Cardiac muscle cell (in vitro differentiated cells and primary cell): ENCODE data around the gene DNLZ. TPM values are rescaled to one million over a fixed set of nuclear protein-coding genes. Genes with fewer than 3 reads are reported as not detected.
"Not testable (repeated sequence)": the region's sequence is repeated elsewhere in the genome, so short reads cannot be mapped to it uniquely, and the experiment has no call there.

ENCODE experiments used
- DNase-seq, 2 donors: peaks; one replicate each; pipeline versions ENCODE4 v3.0.0 to v3.0.0-alpha.2; 2010 to 2017; ENCODE audit warnings: low read depth in 1 of 2, low spot score in 1 of 2
- H3K27ac ChIP-seq: fragments of 200-600 bp; sonication (generic); 2 replicates; pipeline ENCODE4 v1.5.1; 2016
- H3K27me3 ChIP-seq: fragments of 200-600 bp; sonication (generic); 2 replicates; pipeline ENCODE4 v1.6.0; 2016; ENCODE audit warnings: control low read depth
- H3K36me3 ChIP-seq: fragments of 200-600 bp; sonication (generic); 2 replicates; pipeline ENCODE4 v1.5.1; 2016; ENCODE audit warnings: control low read depth
- H3K4me1 ChIP-seq: fragments of 200-600 bp; sonication (generic); 2 replicates; pipeline ENCODE4 v1.8.1; 2017; ENCODE audit warnings: low read depth, mild to moderate bottlenecking, mixed run types
- H3K4me3 ChIP-seq: fragments of 200-600 bp; sonication (generic); 2 replicates; pipeline ENCODE4 v1.5.1; 2016; ENCODE audit warnings: mild to moderate bottlenecking
- H3K9me3 ChIP-seq: fragments of 200-600 bp; sonication (generic); 2 replicates; pipeline ENCODE4 v1.5.1; 2017; ENCODE audit warnings: low read depth, mild to moderate bottlenecking, control low read depth
- polyA plus RNA-seq: library from polyadenylated mRNA; unstranded; fragments of >200 nt; fragmentation: Nextera tagmentation; extraction: Ambion mirVana; gene quantifications from 2 replicates; pipeline ENCODE4 v1.2.1, GENCODE V29; 2016
- total RNA-seq: library from RNA; depleted of rRNA; stranded (reverse); fragments of >200 nt; gene quantifications from 2 replicates; pipeline ENCODE4 v1.2.3, GENCODE V29; 2016
- TF ChIP-seq, protein P1 (sequence below): IDR thresholded peaks from 2 replicates; pipeline ENCODE4 v1.5.1; 2012; ENCODE audit warnings: low read depth, mild to moderate bottlenecking, low read length

DNLZ gene
- total and polyA plus RNA-seq, 2 experiments from 2014 or later: 28.0 to 48.2 TPM

DNA sequence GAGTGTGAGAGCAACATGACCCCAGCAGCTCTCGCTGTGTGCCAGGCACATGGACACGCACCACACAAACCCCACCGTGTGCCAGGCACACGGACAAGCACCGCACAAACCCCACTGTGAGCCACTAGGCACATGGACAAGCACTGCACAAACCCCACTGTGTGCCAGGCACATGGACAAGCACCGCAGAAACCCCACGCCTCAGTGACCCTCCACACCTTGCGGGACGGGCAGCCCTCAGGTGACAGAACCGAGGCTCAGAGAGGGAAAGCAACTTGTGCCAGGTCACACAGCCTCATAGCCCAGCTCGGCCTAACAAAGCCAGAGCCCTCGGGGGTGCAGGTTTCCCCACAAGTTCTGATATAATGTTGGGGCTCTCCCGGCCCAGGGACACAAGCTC, 38.2 kb downstream of the DNLZ start:
- Histone ChIP-seq H3K27me3 (no peaks in the 10 kb centered on the region), H3K4me3 (no peak overlapping the region), H3K27ac (no peak overlapping the region), H3K4me1 (peaks cover 41% of the 10 kb centered on the region), H3K36me3 (no peaks in the 10 kb centered on the region), H3K9me3 (no peaks in the 10 kb centered on the region)
- no peak for DNase-seq
- TF ChIP-seq, protein P1, sequence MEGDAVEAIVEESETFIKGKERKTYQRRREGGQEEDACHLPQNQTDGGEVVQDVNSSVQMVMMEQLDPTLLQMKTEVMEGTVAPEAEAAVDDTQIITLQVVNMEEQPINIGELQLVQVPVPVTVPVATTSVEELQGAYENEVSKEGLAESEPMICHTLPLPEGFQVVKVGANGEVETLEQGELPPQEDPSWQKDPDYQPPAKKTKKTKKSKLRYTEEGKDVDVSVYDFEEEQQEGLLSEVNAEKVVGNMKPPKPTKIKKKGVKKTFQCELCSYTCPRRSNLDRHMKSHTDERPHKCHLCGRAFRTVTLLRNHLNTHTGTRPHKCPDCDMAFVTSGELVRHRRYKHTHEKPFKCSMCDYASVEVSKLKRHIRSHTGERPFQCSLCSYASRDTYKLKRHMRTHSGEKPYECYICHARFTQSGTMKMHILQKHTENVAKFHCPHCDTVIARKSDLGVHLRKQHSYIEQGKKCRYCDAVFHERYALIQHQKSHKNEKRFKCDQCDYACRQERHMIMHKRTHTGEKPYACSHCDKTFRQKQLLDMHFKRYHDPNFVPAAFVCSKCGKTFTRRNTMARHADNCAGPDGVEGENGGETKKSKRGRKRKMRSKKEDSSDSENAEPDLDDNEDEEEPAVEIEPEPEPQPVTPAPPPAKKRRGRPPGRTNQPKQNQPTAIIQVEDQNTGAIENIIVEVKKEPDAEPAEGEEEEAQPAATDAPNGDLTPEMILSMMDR: no peak

DNA sequence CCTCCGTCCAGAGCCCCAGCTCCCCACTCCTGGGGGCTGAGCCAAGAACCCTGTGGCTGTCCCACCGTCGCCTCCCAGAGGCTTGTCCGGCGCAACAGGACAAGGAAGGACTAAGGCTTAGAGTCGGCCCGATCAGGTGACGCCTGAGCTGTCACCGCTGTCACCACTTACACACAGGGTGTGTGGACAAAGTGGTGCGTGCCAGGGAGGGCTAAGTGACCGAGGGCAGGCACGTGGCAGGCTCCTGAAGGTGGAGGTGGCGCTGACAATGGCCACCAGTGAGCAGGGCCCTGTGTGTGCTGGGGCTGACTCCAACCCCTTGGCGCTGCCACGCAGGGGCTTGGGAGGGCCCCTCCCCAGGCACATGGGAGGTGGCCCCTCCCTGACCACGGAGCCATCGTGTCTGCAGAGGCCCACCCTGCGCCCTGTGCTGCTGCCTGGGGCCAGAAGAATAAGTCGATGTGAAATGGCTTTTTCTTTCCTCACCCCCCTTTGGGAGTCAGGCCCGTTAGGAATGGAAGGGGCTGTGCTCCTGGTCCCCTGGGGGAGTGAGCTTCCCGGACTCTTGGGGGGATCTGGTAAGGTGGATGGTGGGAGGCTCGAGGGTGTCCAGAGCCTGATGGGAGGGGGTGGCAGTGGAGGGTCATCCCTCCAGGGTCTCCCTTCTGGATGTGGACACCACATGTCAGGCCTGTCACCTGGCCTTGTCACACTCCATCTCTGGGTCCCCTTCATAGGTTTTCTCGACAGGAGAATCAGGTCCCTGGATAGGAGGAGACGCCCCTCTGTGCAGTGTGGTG, 38.8 kb downstream of the DNLZ start:
- Histone ChIP-seq H3K4me3 (no peak overlapping the region), H3K27me3 (no peaks in the 10 kb centered on the region), H3K4me1 (peaks cover 40% of the 10 kb centered on the region), H3K27ac (no peak overlapping the region), H3K36me3 (no peaks in the 10 kb centered on the region), H3K9me3 (no peaks in the 10 kb centered on the region)
- TF ChIP-seq, protein P1: no peak
- peak in 1 of 2 donors; percentile 84 for DNase-seq

DNA sequence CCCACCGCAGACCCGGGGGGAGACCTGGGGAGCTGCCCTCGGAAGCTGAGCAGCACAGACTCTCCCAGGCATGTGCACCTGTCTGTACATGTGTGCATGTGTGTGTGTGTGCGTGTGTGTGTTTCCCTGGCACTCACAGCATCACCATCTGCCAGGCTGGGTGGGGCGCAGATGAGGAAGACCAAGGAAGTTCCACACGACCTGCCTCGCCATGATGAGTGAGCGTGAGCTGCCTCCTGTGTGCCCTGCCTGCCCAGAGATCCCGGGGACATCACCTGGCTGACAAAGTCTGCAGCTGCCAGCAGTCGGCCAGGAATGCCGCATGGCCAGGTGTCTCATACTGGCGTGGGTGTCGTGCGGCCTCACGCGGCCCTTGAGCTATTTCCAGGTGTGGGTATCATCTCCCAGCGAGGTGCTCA, 40.2 kb downstream of the DNLZ start:
- Histone ChIP-seq H3K4me3 (no peak overlapping the region), H3K36me3 (no peaks in the 10 kb centered on the region), H3K27ac (no peak overlapping the region), H3K9me3 (no peaks in the 10 kb centered on the region), H3K4me1 (peaks cover 27% of the 10 kb centered on the region), H3K27me3 (no peaks in the 10 kb centered on the region)
- TF ChIP-seq, protein P1: no peak
- DNase-seq: no peak

DNA sequence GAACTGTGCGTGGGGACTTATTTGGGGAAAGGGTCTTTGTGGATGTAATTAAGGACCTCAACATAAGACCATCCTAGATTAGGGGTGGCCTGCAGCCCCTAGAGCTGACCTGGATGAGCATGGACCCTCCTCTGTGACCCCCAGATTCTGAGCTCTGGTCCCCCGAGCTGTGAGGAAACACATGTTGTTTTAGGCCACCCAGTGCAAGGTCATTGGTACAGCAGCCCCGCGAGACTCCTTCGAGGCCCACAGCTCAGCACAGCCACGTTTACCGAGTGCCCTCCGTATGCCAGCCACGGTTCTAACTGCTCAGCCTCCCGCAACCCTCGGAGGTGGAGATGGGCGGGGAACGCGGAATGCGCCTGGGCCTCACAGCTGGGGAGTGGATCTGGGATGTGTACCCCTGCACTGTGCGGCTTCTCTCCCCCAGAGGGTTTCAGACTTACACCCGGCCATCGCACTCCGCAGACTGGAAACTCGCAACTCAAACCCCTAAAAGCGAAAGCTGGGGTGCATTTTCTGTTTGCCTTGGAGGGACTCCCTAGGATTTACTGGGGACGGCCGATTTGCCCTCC, 40.7 kb downstream of the DNLZ start:
- H3K27me3 ChIP-seq: no peaks in the 10 kb centered on the region
- no peak for DNase-seq

DNA sequence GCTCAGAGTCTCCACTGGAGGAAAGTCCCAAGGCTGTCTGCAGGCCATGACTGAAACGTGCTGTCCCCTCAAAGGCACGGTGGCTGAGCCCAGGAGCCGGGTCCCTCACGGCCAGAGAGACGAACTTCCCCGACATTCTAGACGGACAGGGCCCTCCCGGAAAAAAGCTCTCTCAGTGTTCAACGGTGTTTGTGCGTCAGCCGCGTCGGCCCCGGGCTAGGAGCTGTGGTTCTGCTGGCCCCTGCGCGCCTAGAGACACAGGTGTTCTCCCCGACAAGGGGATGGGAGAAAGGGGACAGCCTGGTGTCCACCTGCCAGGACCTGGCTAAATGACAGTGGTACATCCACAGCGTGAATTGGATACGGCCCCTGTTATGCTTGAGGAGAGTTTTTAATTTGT, 42.0 kb downstream of the DNLZ start:
- DNase-seq: no peak
- no peak overlapping the region for H3K27ac ChIP-seq
- H3K4me3 ChIP-seq: no peak overlapping the region
- no peaks in the 10 kb centered on the region for H3K9me3 ChIP-seq
- H3K27me3 ChIP-seq: no peaks in the 10 kb centered on the region
- peaks cover 16% of the 10 kb centered on the region for H3K4me1 ChIP-seq
- TF ChIP-seq, protein P1: no peak
- H3K36me3 ChIP-seq: no peaks in the 10 kb centered on the region

More for the DNA sequence above, 40.7 kb downstream of the DNLZ start:
- Histone ChIP-seq H3K27ac (no peak overlapping the region), H3K36me3 (no peaks in the 10 kb centered on the region), H3K4me3 (no peak overlapping the region), H3K4me1 (peaks cover 22% of the 10 kb centered on the region), H3K9me3 (no peaks in the 10 kb centered on the region)
- TF ChIP-seq, protein P1: no peak

DNA sequence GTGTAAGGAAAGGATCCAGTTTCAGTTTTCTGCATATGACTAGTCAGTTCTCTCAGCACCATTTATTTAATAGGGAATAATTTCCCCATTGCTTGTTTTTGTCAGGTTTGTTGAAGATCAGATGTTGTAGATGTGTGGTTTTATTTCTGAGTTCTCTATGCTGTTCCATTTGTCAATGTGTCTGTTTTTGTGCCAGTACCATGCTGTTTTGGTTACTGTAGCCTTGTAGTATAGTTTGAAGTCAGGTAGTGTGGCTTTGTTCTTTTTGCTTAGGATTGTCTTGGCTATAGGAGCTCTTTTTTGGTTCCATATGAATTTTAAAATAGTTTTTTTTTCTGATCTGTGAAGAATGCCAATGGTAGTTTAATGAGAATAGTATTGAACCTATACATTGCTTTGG, 42.6 kb downstream of the DNLZ start:
- H3K27ac ChIP-seq, DNase-seq, H3K9me3 ChIP-seq, H3K27me3 ChIP-seq, H3K4me3 ChIP-seq, H3K36me3 ChIP-seq: not testable (repeated sequence)
- H3K4me1 ChIP-seq: peaks cover 10% of the 10 kb centered on the region

- not testable (repeated sequence) for H3K4me3 ChIP-seq, DNase-seq, H3K27ac ChIP-seq, H3K9me3 ChIP-seq, H3K27me3 ChIP-seq, H3K36me3 ChIP-seq, H3K4me1 ChIP-seq
Measured at GRCh38 chr9:136319955-136320354, 43.6 kb downstream of the DNLZ start.

GRCh38 chr9:136319244-136319643, 44.3 kb downstream of the DNLZ start:
- not testable (repeated sequence) for H3K27me3 ChIP-seq, H3K9me3 ChIP-seq, DNase-seq, H3K36me3 ChIP-seq, H3K4me1 ChIP-seq, H3K4me3 ChIP-seq, H3K27ac ChIP-seq
